A549 (cell line): ENCODE data around the gene SYT12. TPM values are rescaled to one million over a fixed set of nuclear protein-coding genes. Genes with fewer than 3 reads are reported as not detected.

Experiments used
- ATAC-seq, 2 experiments: fragments of 200-7000 bp in 1 of 2; fragments of >200 bp in 1 of 2; cut with Nextera tagmentation in 1 of 2; cut with Tn5 transposase in 1 of 2; 3 replicates each; pipeline versions ENCODE4 v1.8.0 to v1.9.1; 2018 to 2020; ENCODE audit warnings: mild to moderate bottlenecking in 1 of 2, moderate library complexity in 1 of 2
- CTCF ChIA-PET: fragments of 300-600 bp; sonication (Branson Sonifier 250); formaldehyde crosslinking; extraction: SDS; loops from one replicate; lab custom pipeline; 2021; ENCODE audit warnings: antibody characterized with exemption, inconsistent platforms; lab: Yijun Ruan, JAX
- POLR2A ChIA-PET: fragments of 350-600 bp; formaldehyde crosslinking; extraction: SDS; loops from one replicate; lab custom pipeline; 2021; ENCODE audit warnings: antibody characterized with exemption, inconsistent platforms; lab: Yijun Ruan, JAX
- DNase-seq, 2 experiments: peaks; one replicate each; pipeline versions ENCODE4 v3.0.0 to v3.0.0-alpha.2; 2011 to 2016; ENCODE audit warnings: low read depth in 1 of 2, low spot score in 1 of 2
- FAIRE-seq: peaks from 2 replicates; lab custom pipeline; 2011; peaks lifted over from hg19 to GRCh38; lab: Jason Lieb, UNC
- H3K27ac ChIP-seq, 2 experiments: fragments of >200 bp; sonication (Bioruptor Twin); formaldehyde crosslinking; 3 replicates each; pipeline ENCODE4 v1.5.1; 2016 to 2017
- H3K4me1 ChIP-seq: fragments of >200 bp; sonication (Bioruptor Twin); formaldehyde crosslinking; 3 replicates; pipeline ENCODE4 v1.6.1; 2016
- H3K4me2 ChIP-seq: fragments of >200 bp; sonication (Bioruptor Twin); formaldehyde crosslinking; 3 replicates; pipeline ENCODE4 v1.6.1; 2016
- H3K4me3 ChIP-seq: fragments of >200 bp; sonication (Bioruptor Twin); formaldehyde crosslinking; 3 replicates; pipeline ENCODE4 v1.5.1; 2016
- H3K9me3 ChIP-seq: fragments of >200 bp; sonication (Bioruptor Twin); formaldehyde crosslinking; 3 replicates; pipeline ENCODE4 v1.6.1; 2016
- BCL3 ChIP-seq: fragments of >200 bp; sonication (Bioruptor Twin); formaldehyde crosslinking; IDR thresholded peaks from 3 replicates; pipeline ENCODE4 v1.6.1; 2016
- CBX2 ChIP-seq: fragments of 200-600 bp; sonication (generic); IDR thresholded peaks from 2 replicates; pipeline ENCODE4 v1.6.1; 2016; ENCODE audit warnings: low read depth, mild to moderate bottlenecking, borderline replicate concordance
- CBX8 ChIP-seq: fragments of 200-600 bp; sonication (generic); IDR thresholded peaks from 2 replicates; pipeline ENCODE4 v1.6.1; 2016
- CHD2 ChIP-seq: fragments of 150-350 bp; IDR thresholded peaks from 2 replicates; pipeline ENCODE4 v1.6.1; 2014; ENCODE audit warnings: low read length; ENCODE audit not compliant: partially characterized antibody
- E2F6 ChIP-seq: IDR thresholded peaks from 2 replicates; pipeline ENCODE4 v1.6.1; 2012; ENCODE audit warnings: low read depth, borderline replicate concordance
- EHMT2 ChIP-seq: fragments of 200-600 bp; sonication (generic); IDR thresholded peaks from 2 replicates; pipeline ENCODE4 v1.6.1; 2016; ENCODE audit warnings: antibody characterized with exemption, low read depth, mild to moderate bottlenecking, moderate library complexity
- ELK1 ChIP-seq: fragments of 150-350 bp; IDR thresholded peaks from 2 replicates; pipeline ENCODE4 v1.6.1; 2014; ENCODE audit warnings: low read depth, mild to moderate bottlenecking, low read length
- ESRRA ChIP-seq: fragments of 150-350 bp; IDR thresholded peaks from 2 replicates; pipeline ENCODE4 v1.6.1; 2014; ENCODE audit warnings: mild to moderate bottlenecking, low read length, borderline replicate concordance
- HOXB5 ChIP-seq: fragments of 250-450 bp; sonication (Bioruptor Pico); IDR thresholded peaks from 2 replicates; pipeline ENCODE4 v1.5.0; 2020; ENCODE audit warnings: mild to moderate bottlenecking, moderate library complexity
- MAFK ChIP-seq: fragments of 450-650 bp; IDR thresholded peaks from 2 replicates; pipeline ENCODE4 v1.6.1; 2014; ENCODE audit not compliant: partially characterized antibody
- POLR2A ChIP-seq: IDR thresholded peaks from 2 replicates; pipeline ENCODE4 v1.6.1; 2012; ENCODE audit warnings: mild to moderate bottlenecking, low read length
- RAD21 ChIP-seq, 2 experiments: fragments of >200 bp in 1 of 2; sonication (Bioruptor Twin) in 1 of 2; formaldehyde crosslinking in 1 of 2; IDR thresholded peaks in 1 of 2; conservative IDR thresholded peaks in 1 of 2; 2 replicates in 1 of 2; 3 replicates in 1 of 2; pipeline ENCODE4 v1.6.1; 2012 to 2018; ENCODE audit warnings: inconsistent platforms in 1 of 2
- USF2 ChIP-seq: fragments of 450-650 bp; IDR thresholded peaks from 2 replicates; pipeline ENCODE4 v1.6.1; 2014; ENCODE audit warnings: antibody characterized with exemption
- WGBS: methylation state at CpG from one replicate; pipeline ENCODE4 v1.1.6; 2017; ENCODE audit errors: missing lambda C conversion rate; 5-methylcytosine and 5-hydroxymethylcytosine counted together
- polyA plus RNA-seq, 4 experiments: library from polyadenylated mRNA; depleted of rRNA in 3 of 4; stranded (reverse); fragments of >200 nt; fragmentation: RNase III in 1 of 4; extraction: RNeasy Plus Mini Kit Qiagen cat#74134 plus additional on column Dnase treatment in 1 of 4; gene quantifications; 2 replicates in 3 of 4; 3 replicates in 1 of 4; pipeline ENCODE4 v1.2.3, GENCODE V29; 2011 to 2017
- TF ChIP-seq, protein P1 (sequence below): fragments of 250-450 bp; sonication (Bioruptor Pico); IDR thresholded peaks from 2 replicates; pipeline ENCODE4 v1.5.0; 2020; ENCODE audit warnings: low read depth, mild to moderate bottlenecking, moderate library complexity
- TF ChIP-seq, protein P2 (sequence below): IDR thresholded peaks from 2 replicates; pipeline ENCODE4 v1.6.1; 2012

Gene SYT12
- polyA plus RNA-seq, 2 of the 4 experiments (the other 2 are of a cell fraction): 1.4 to 9.6 TPM

DNA sequence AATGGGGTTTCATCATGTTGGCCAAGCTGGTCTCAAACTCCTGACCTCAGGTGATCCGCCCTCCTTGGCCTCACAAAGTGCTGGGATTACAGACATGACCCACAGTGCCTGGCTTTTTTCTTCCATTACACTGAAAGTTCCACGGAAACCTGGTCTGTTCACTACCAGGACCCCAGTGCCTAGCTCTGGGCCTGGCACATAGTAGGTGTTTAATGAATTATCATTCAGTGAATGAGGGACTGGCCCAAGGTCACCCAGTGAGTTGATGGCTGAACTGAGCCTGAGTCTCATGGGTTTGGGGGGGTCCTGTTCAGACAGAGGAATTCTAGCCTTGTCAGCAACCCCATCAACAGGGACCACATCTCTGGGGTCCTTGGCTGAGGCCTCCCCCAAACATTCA, 44.7 kb upstream of the SYT12 start:
- DNase-seq (no peak), ATAC-seq (no peak), FAIRE-seq (no peak)
- Histone ChIP-seq H3K4me2 (no peak overlapping the region), H3K9me3 (peaks cover 18% of the 10 kb centered on the region), H3K27ac (peak overlapping the region in 1 of 2 experiments; percentile 52; a peak in 2 of 6 replicates), H3K4me3 (no peak overlapping the region), H3K4me1 (peaks cover 52% of the 10 kb centered on the region)
- CTCF ChIA-PET: interaction anchor here (1.2 to 2.1 kb wide), 4 partner anchors 12 to 98 kb away, joined by 3 to 8 read pairs (median 4); no protein-coding TSS in a partner anchor
- WGBS: 90% methylated on average over 2 of the region's 2 CpGs
- POLR2A ChIA-PET: no interaction called here
- TF ChIP-seq CBX2 (no peak), BCL3 (no peak), ELK1 (no peak), POLR2A (no peak), MAFK (peak; percentile 21)
- TF ChIP-seq, all 56 proteins: peak for 1

DNA sequence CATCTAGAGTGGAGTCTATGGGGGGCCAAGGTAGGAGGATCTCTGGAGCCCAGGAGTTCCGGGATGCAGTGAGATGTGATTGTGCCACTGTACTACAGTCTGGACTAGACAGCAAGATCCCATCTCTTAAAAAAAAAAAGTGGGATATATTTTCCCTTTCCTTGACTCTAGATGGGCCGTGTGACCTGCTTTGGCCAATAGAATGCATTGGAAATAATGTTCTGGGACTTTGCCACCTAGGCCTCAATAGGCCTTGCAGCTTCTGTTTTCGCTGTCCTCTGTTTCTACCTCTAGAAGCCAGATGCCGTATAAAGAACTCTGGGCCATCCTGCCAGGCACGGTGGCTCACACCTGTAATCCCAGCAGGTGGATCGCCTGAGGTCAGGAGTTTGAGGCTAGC, 44.2 kb upstream of the SYT12 start:
- POLR2A ChIA-PET: interaction anchor here (0.7 kb wide), 1 partner anchor 92 kb away, joined by 3 read pairs; no protein-coding TSS in a partner anchor
- CTCF ChIA-PET: interaction anchor here (1.5 kb wide), 1 partner anchor 43 kb away, joined by 3 read pairs; no protein-coding TSS in a partner anchor
- TF ChIP-seq E2F6 (no peak), USF2 (peak; percentile 58), EHMT2 (no peak), ESRRA (no peak), HOXB5 (CRISPR knock-in tag) (no peak), RAD21 (conservative IDR thresholded peaks at IDR 0.05 in 1 of 2, IDR thresholded peaks at IDR 0.05 in 1 of 2) (no peak)
- TF ChIP-seq, protein P1, sequence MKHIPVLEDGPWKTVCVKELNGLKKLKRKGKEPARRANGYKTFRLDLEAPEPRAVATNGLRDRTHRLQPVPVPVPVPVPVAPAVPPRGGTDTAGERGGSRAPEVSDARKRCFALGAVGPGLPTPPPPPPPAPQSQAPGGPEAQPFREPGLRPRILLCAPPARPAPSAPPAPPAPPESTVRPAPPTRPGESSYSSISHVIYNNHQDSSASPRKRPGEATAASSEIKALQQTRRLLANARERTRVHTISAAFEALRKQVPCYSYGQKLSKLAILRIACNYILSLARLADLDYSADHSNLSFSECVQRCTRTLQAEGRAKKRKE (CRISPR knock-in tag): no peak
- TF ChIP-seq, protein P2, sequence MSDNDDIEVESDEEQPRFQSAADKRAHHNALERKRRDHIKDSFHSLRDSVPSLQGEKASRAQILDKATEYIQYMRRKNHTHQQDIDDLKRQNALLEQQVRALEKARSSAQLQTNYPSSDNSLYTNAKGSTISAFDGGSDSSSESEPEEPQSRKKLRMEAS: no peak
- TF ChIP-seq, all 56 proteins: peak for 1
- no peak overlapping the region for H3K4me2 ChIP-seq
- no peak overlapping the region for H3K4me3 ChIP-seq
- H3K27ac ChIP-seq: peak overlapping the region in 1 of 2 experiments; percentile 52; a peak in 2 of 6 replicates
- FAIRE-seq (no peak), ATAC-seq (no peak), DNase-seq (no peak)
- 98% methylated on average over 6 of the region's 6 CpGs for WGBS
- peaks cover 18% of the 10 kb centered on the region for H3K9me3 ChIP-seq
- H3K4me1 ChIP-seq: peaks cover 51% of the 10 kb centered on the region

- WGBS: 95% methylated on average over 2 of the region's 2 CpGs
- Histone ChIP-seq H3K9me3 (peaks cover 18% of the 10 kb centered on the region), H3K4me1 (peaks cover 51% of the 10 kb centered on the region), H3K4me3 (no peak overlapping the region), H3K4me2 (no peak overlapping the region), H3K27ac (peak overlapping the region in 1 of 2 experiments; percentile 16; a peak in 1 of 6 replicates)
- ChIA-PET POLR2A (interaction anchor here (0.7 kb wide), 1 partner anchor 93 kb away, joined by 3 read pairs; no protein-coding TSS in a partner anchor), CTCF (interaction anchor here (0.6 to 1.5 kb wide), 4 partner anchors 9 to 250 kb away, joined by 3 to 4 read pairs (median 4); partner anchors contain the start of gene SPTBN2)
- ATAC-seq (no peak), FAIRE-seq (no peak), DNase-seq (no peak)
- no peak for TF ChIP-seq CBX8
- no peak for TF ChIP-seq CHD2
- TF ChIP-seq, protein P2: peak; percentile 45; the same call in 1 of the 2 replicates
Measured at GRCh38 chr11:66979336-66979980, 43.5 kb upstream of the SYT12 start.
